ENCODE results near the gene TMEM151B. TPM values are rescaled to one million over a fixed set of nuclear protein-coding genes. Genes with fewer than 3 reads are reported as not detected.
"Not testable (repeated sequence)": the region's sequence is repeated elsewhere in the genome, so short reads cannot be mapped to it uniquely, and the experiment has no call there.

TMEM151B gene
- total RNA-seq, 1 experiment from 2014 or later: not detected

DNA sequence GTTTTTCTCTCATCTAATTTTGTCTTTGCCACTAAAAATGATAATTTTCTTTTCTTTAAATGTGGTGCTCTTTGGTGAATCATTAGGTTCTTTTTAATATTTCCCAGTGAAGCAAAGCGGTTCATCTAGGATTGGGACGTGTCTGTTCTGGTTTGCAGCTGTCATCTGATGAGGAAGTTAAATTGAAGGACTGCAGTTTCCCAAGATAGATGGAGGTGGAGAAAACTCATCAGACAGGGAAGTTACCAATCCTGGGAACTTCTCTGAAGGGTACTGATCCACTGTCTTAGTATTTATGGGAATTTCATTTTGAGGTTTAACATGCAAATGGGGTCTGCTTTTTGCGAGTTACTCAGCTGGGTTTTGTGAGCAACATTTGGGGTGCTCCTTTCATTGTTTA lies 45.3 kb downstream of the TMEM151B start:
- no peak overlapping the region for H3K4me3 ChIP-seq (ENCODE audit: low read length)
- peaks cover 6% of the 10 kb centered on the region for H3K4me1 ChIP-seq (ENCODE audit: insufficient read depth, low read length)
- H3K9me2 ChIP-seq (replicated peaks; ENCODE audit: low read length): no peaks in the 10 kb centered on the region
- H3F3A ChIP-seq (ENCODE audit: low read length, unreplicated experiment): no peaks in the 10 kb centered on the region
- intact Hi-C loops (cut with micrococcal nuclease): no loop called here
- H3K9ac ChIP-seq (ENCODE audit: low read length): no peak overlapping the region
- H3K27ac ChIP-seq (ENCODE audit: low read length): no peak overlapping the region
- H2AFZ ChIP-seq (ENCODE audit: low read length): no peak overlapping the region
- no TSS peak for BruUV-seq (replicated peaks)
- peaks cover 16% of the 10 kb centered on the region for H3K79me2 ChIP-seq (ENCODE audit: low read length)
- H3K36me3 ChIP-seq (ENCODE audit: low read depth, low read length): peaks cover 7% of the 10 kb centered on the region; the same call in 1 of the 2 replicates
- CTCF ChIA-PET: no interaction called here
- no peaks in the 10 kb centered on the region for H3K9me3 ChIP-seq (ENCODE audit: low read length)
- POLR2A ChIA-PET (ENCODE audit: unreplicated experiment): no interaction called here
- H4K20me1 ChIP-seq (ENCODE audit: low read length): no peaks in the 10 kb centered on the region
- TF ChIP-seq CTCF (conservative IDR thresholded peaks at IDR 0.05; ENCODE audit: low read depth, low read length): no peak
- TF ChIP-seq EZH2phosphoT487 (IDR thresholded peaks at IDR 0.05; ENCODE audit: borderline replicate concordance, low read length): no peak
- no peak for TF ChIP-seq EZH2 (IDR thresholded peaks at IDR 0.05; ENCODE audit: low read length, unreplicated experiment)
- ATAC-seq (no peak), DNase-seq (no peak)
- H3K4me2 ChIP-seq (ENCODE audit: low read length): no peak overlapping the region
- H3K27me3 ChIP-seq (ENCODE audit: low read length): peaks cover 28% of the 10 kb centered on the region

GRCh38 chr6:44315951-44316350 lies 45.7 kb downstream of the TMEM151B start:
- intact Hi-C loops (cut with micrococcal nuclease): no loop called here
- H3K9me2 ChIP-seq (replicated peaks; ENCODE audit: low read length): no peaks in the 10 kb centered on the region
- H3K27ac ChIP-seq (ENCODE audit: low read length): no peak overlapping the region
- no peak overlapping the region for H3K4me2 ChIP-seq (ENCODE audit: low read length)
- ChIA-PET CTCF (no interaction called here), POLR2A (ENCODE audit: unreplicated experiment) (no interaction called here)
- ATAC-seq (no peak), DNase-seq (no peak)
- no peaks in the 10 kb centered on the region for H3F3A ChIP-seq (ENCODE audit: low read length, unreplicated experiment)
- H3K27me3 ChIP-seq (ENCODE audit: low read length): peaks cover 32% of the 10 kb centered on the region
- peaks cover 3% of the 10 kb centered on the region; the same call in 1 of the 2 replicates for H3K36me3 ChIP-seq (ENCODE audit: low read depth, low read length)
- no peaks in the 10 kb centered on the region for H3K9me3 ChIP-seq (ENCODE audit: low read length)
- no TSS peak for BruUV-seq (replicated peaks)
- H3K79me2 ChIP-seq (ENCODE audit: low read length): peaks cover 16% of the 10 kb centered on the region
- H3K9ac ChIP-seq (ENCODE audit: low read length): no peak overlapping the region
- H3K4me1 ChIP-seq (ENCODE audit: insufficient read depth, low read length): peaks cover 6% of the 10 kb centered on the region
- no peaks in the 10 kb centered on the region for H4K20me1 ChIP-seq (ENCODE audit: low read length)
- H2AFZ ChIP-seq (ENCODE audit: low read length): no peak overlapping the region
- TF ChIP-seq CTCF (conservative IDR thresholded peaks at IDR 0.05; ENCODE audit: low read depth, low read length): no peak
- no peak for TF ChIP-seq EZH2 (IDR thresholded peaks at IDR 0.05; ENCODE audit: low read length, unreplicated experiment)
- no peak for TF ChIP-seq EZH2phosphoT487 (IDR thresholded peaks at IDR 0.05; ENCODE audit: borderline replicate concordance, low read length)
- no peak overlapping the region for H3K4me3 ChIP-seq (ENCODE audit: low read length)

DNA sequence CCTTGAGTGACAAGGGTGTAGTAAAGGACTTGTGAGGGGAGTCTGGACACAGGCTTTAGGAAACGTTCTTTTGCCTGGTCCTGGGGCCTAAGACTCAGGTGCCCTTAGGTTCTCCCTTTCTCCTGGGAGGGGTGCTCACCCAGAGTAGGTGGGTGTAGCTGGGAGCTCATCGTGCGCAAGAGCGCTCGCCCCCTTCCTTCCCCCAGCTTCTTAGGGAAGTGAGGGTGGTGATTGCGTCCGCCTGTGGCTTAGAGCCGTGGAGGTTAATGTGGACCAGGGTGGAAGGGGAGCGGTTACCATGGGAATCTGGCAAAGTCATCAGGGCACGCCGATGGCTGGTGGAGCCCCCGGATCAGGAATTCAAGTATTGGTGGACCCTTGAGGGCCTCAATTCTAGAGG lies 46.2 kb downstream of the TMEM151B start:
- Histone ChIP-seq H3K4me2 (ENCODE audit: low read length) (no peak overlapping the region), H3K9ac (ENCODE audit: low read length) (no peak overlapping the region), H3K36me3 (ENCODE audit: low read depth, low read length) (no peaks in the 10 kb centered on the region), H2AFZ (ENCODE audit: low read length) (no peak overlapping the region), H3F3A (ENCODE audit: low read length, unreplicated experiment) (no peaks in the 10 kb centered on the region), H4K20me1 (ENCODE audit: low read length) (no peaks in the 10 kb centered on the region), H3K27ac (ENCODE audit: low read length) (no peak overlapping the region), H3K4me3 (ENCODE audit: low read length) (no peak overlapping the region), H3K27me3 (ENCODE audit: low read length) (peaks cover 38% of the 10 kb centered on the region), H3K79me2 (ENCODE audit: low read length) (peaks cover 16% of the 10 kb centered on the region), H3K9me2 (replicated peaks; ENCODE audit: low read length) (no peaks in the 10 kb centered on the region), H3K9me3 (ENCODE audit: low read length) (no peaks in the 10 kb centered on the region), H3K4me1 (ENCODE audit: insufficient read depth, low read length) (peaks cover 6% of the 10 kb centered on the region)
- no peak for TF ChIP-seq EZH2phosphoT487 (IDR thresholded peaks at IDR 0.05; ENCODE audit: borderline replicate concordance, low read length)
- TF ChIP-seq CTCF (conservative IDR thresholded peaks at IDR 0.05; ENCODE audit: low read depth, low read length): no peak
- no peak for TF ChIP-seq EZH2 (IDR thresholded peaks at IDR 0.05; ENCODE audit: low read length, unreplicated experiment)
- no TSS peak for BruUV-seq (replicated peaks)
- intact Hi-C loops (cut with micrococcal nuclease): no loop called here
- ATAC-seq (no peak), DNase-seq (no peak)
- ChIA-PET POLR2A (ENCODE audit: unreplicated experiment) (no interaction called here), CTCF (no interaction called here)

DNA sequence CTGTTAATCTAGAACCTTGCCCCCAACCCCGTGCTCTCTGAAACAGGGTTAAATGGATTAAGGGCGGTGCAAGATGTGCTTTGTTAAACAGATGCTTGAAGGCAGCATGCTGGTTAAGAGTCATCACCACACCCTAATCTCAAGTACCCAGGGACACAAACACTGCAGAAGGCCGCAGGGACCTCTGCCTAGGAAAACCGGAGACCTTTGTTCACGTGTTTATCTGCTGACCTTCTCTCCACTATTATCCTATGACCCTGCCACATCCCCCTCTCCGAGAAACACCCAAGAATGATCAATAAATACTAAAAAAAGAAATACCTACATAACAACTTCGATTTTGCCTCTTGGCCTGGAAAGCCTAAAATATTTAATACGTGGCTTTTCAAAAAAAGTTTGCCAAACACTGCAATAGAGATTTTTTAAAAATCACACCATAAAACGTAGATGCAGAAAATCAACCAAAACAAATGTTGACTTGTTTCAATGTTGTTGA lies 46.9 kb downstream of the TMEM151B start:
- H3K4me1 ChIP-seq (ENCODE audit: insufficient read depth, low read length); H3K9me2 ChIP-seq (replicated peaks; ENCODE audit: low read length); BruUV-seq (replicated peaks); H3K9ac ChIP-seq (ENCODE audit: low read length); H3F3A ChIP-seq (ENCODE audit: low read length, unreplicated experiment); H4K20me1 ChIP-seq (ENCODE audit: low read length); H2AFZ ChIP-seq (ENCODE audit: low read length); DNase-seq; CTCF ChIA-PET; H3K36me3 ChIP-seq (ENCODE audit: low read depth, low read length); intact Hi-C loops (cut with micrococcal nuclease); ATAC-seq; H3K27ac ChIP-seq (ENCODE audit: low read length); H3K9me3 ChIP-seq (ENCODE audit: low read length); H3K4me2 ChIP-seq (ENCODE audit: low read length); H3K4me3 ChIP-seq (ENCODE audit: low read length); POLR2A ChIA-PET (ENCODE audit: unreplicated experiment); H3K79me2 ChIP-seq (ENCODE audit: low read length): not testable (repeated sequence)
- H3K27me3 ChIP-seq (ENCODE audit: low read length): peaks cover 39% of the 10 kb centered on the region

Measured in PC-3 (cell line).